K562 (cell line): Measurements from ENCODE around the gene RNF151. TPM values are rescaled to one million over a fixed set of nuclear protein-coding genes. Genes with fewer than 3 reads are reported as not detected.

Source experiments
- ELK3 ChIP-seq: fragments of 450-650 bp; formaldehyde crosslinking; IDR thresholded peaks from 2 replicates; pipeline ENCODE4 v1.4.0; 2020; ENCODE audit warnings: mild to moderate bottlenecking
- ESRRB ChIP-seq: fragments of 250-450 bp; sonication (Bioruptor Pico); IDR thresholded peaks from 2 replicates; pipeline ENCODE4 v1.5.0; 2020; ENCODE audit warnings: mild to moderate bottlenecking, moderate library complexity, borderline replicate concordance
- ETS2 ChIP-seq: IDR thresholded peaks from 2 replicates; pipeline ENCODE4 v1.6.1; 2016; ENCODE audit warnings: borderline replicate concordance, missing genetic modification characterization, mild to moderate bottlenecking, moderate library complexity, missing compliant biosample characterization; ENCODE audit not compliant: poor library complexity, severe bottlenecking
- GMEB1 ChIP-seq: fragments of 250-450 bp; sonication (Bioruptor Pico); IDR thresholded peaks from 2 replicates; pipeline ENCODE4 v1.4.0; 2020; ENCODE audit warnings: mild to moderate bottlenecking
- IRF2 ChIP-seq: sonication (generic); formaldehyde crosslinking; IDR thresholded peaks from 2 replicates; pipeline ENCODE4 v1.8.1; 2022; ENCODE audit warnings: mild to moderate bottlenecking, missing genetic modification reagents
- KAT7 ChIP-seq: sonication (generic); formaldehyde crosslinking; IDR thresholded peaks from 2 replicates; pipeline ENCODE4 v1.8.0; 2022; ENCODE audit warnings: missing genetic modification reagents, mild to moderate bottlenecking, borderline replicate concordance
- MBD1 ChIP-seq: fragments of 250-450 bp; sonication (Bioruptor Pico); IDR thresholded peaks from 2 replicates; pipeline ENCODE4 v1.8.0; 2022; ENCODE audit warnings: inconsistent platforms
- MITF ChIP-seq: IDR thresholded peaks from 2 replicates; pipeline ENCODE4 v1.6.1; 2014; ENCODE audit warnings: antibody characterized with exemption
- RBM25 ChIP-seq: fragments of 200-400 bp; formaldehyde crosslinking; IDR thresholded peaks from 2 replicates; pipeline ENCODE4 v1.6.1; 2018; ENCODE audit warnings: low read length, low read depth, moderate library complexity; ENCODE audit not compliant: severe bottlenecking
- RERE ChIP-seq: sonication (generic); formaldehyde crosslinking; IDR thresholded peaks from 2 replicates; pipeline ENCODE4 v1.8.0; 2023; ENCODE audit warnings: missing genetic modification reagents, mild to moderate bottlenecking, borderline replicate concordance
- RFX5 ChIP-seq: IDR thresholded peaks from 2 replicates; pipeline ENCODE4 v1.6.1; 2011; ENCODE audit warnings: low read depth, mild to moderate bottlenecking, improper control_type of control experiment, low read length
- SMAD2 ChIP-seq: fragments of 150-350 bp; IDR thresholded peaks from 2 replicates; pipeline ENCODE4 v1.6.1; 2014; ENCODE audit warnings: low read depth, mild to moderate bottlenecking, low read length
- SMARCE1 ChIP-seq: fragments of 450-650 bp; IDR thresholded peaks from 2 replicates; pipeline ENCODE4 v1.7.1; 2016; ENCODE audit warnings: mild to moderate bottlenecking
- ZNF140 ChIP-seq: fragments of 250-450 bp; sonication (Bioruptor Pico); IDR thresholded peaks from 2 replicates; pipeline ENCODE4 v1.8.0; 2021; ENCODE audit warnings: moderate library complexity, mild to moderate bottlenecking, inconsistent platforms
- ZZZ3 ChIP-seq: fragments of 450-650 bp; IDR thresholded peaks from 2 replicates; pipeline ENCODE4 v1.6.1; 2016; ENCODE audit warnings: antibody characterized with exemption, mild to moderate bottlenecking, moderate library complexity
- polyA plus RNA-seq, 8 experiments: library from polyadenylated mRNA; depleted of rRNA in 4 of 8; stranded (reverse) in 5 of 8; unstranded in 3 of 8; fragments of >200 nt; fragmentation: Nextera tagmentation in 2 of 8; fragmentation: Illumina TruSeq in 1 of 8; extraction: Ambion mirVana in 2 of 8; extraction: Trizol in 1 of 8; gene quantifications; 2 replicates each; pipeline versions ENCODE4 v1.2.1 to v1.2.3, GENCODE V29; 2011 to 2014; ENCODE audit warnings: inconsistent platforms in 1 of 8, missing spikeins in 1 of 8
- total RNA-seq, 7 experiments: library from RNA; depleted of rRNA in 6 of 7; stranded (reverse); fragments of >200 nt in 6 of 7; fragmentation: Illumina TruSeq in 2 of 7; extraction: Trizol in 2 of 7; gene quantifications; 2 replicates each; pipeline versions ENCODE4 v1.2.1 to v1.2.3, GENCODE V29; 2011 to 2021; ENCODE audit warnings: low replicate concordance in 1 of 7

RNF151 gene
- total and polyA plus RNA-seq, 9 of the 15 experiments (the other 6 are each of a cell fraction or from before 2014, with no cell fraction given) = not detected

GRCh38 chr16:1960665-1961630 lies 5.7 kb upstream of the RNF151 start (continued):
- TF ChIP-seq KAT7 (CRISPR knock-in tag) = peak; percentile 91
- no peak for TF ChIP-seq MBD1
- TF ChIP-seq SMARCE1 = no peak
- no peak for TF ChIP-seq ETS2
- no peak for TF ChIP-seq RFX5
- TF ChIP-seq GMEB1 (CRISPR knock-in tag) = no peak
- no peak for TF ChIP-seq ZZZ3
- TF ChIP-seq RERE (CRISPR knock-in tag) = no peak
- TF ChIP-seq ESRRB (CRISPR knock-in tag) = peak; percentile 88; the same call in 1 of the 2 replicates
- no peak for TF ChIP-seq RBM25
- no peak for TF ChIP-seq ELK3
- no peak for TF ChIP-seq ZNF140 (CRISPR knock-in tag)
- no peak for TF ChIP-seq IRF2
- TF ChIP-seq SMAD2 = no peak
- TF ChIP-seq MITF = no peak
